CD4-positive, alpha-beta T cell treated with Interleukin-15 for 1 hour (primary cell): ENCODE data around the gene CD177.
"Not testable (repeated sequence)": the region's sequence is repeated elsewhere in the genome, so short reads cannot be mapped to it uniquely, and the experiment has no call there.

Source experiments
- DNase-seq: peaks from one replicate; pipeline ENCODE4 v3.0.0-alpha.2; 2020

Gene CD177

GRCh38 chr19:43332058-43332922 lies 21.2 kb upstream of the CD177 start:
- no peak for DNase-seq

DNA sequence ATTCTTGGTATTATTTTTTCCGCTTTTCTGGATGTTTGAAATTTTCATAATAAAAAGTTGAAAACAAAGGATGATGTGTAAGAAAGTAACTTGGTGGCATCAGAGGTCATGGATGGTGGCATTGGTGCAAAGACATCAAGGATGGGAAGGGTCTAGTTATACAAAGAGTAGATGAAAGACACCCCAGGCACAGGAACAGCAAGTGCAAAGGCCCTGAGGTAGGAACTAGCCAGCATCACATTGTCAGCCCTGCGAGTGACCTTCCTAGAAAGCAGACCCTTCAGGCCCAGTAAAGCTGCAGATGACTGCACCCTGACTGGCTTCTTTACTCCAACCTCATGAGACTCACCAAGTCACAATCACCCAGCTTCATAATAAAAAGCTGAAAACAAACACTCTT lies 17.0 kb upstream of the CD177 start:
- DNase-seq: not testable (repeated sequence)

DNA sequence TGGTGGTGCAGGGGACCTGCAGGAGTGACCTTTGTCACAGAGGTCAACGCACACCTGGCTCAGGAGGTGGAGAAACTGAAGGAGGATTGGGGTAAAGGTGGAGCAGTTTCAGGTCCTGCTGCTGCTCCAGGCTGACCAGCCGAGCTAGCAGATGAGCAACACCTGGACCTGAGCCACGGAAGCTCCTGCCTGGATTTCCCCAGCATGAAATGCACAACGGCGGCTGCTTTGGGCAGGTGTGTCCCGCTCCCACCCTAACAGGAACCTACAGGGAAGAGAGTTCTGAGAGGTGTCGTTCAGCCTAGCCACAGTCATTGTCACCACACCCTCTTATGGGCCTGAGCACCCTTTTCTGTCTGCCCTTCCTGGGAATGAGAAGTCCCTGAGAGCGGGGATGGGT lies 15.7 kb upstream of the CD177 start:
- no peak for DNase-seq

GRCh38 chr19:43338530-43338929 lies 15.0 kb upstream of the CD177 start:
- no peak for DNase-seq

- DNase-seq: not testable (repeated sequence)
These were observed 14.1 kb upstream of the CD177 start for GRCh38 chr19:43339243-43339930.

DNA sequence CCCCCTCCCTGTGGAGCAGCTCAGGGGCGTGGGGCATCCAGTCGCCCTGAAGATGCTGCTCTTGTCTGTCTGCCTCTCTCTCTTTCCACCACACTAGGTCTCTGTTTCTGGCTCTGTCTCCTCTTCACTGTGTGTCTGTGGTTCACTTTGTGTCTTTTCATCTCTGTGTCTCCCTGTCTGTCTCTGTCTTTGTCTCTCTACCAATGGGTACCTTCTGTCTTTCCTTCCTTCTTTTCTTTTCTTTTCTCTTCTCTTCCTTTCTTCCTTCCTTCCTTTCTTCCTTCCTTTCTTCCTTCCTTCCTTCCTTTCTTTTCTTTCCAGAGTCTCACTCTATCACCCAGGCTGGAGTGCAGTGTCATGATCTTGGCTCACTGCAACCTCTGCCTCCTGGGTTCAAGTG lies 13.4 kb upstream of the CD177 start:
- not testable (repeated sequence) for DNase-seq

GRCh38 chr19:43341098-43341497 lies 12.4 kb upstream of the CD177 start:
- not testable (repeated sequence) for DNase-seq

GRCh38 chr19:43342104-43342503 lies 11.4 kb upstream of the CD177 start:
- DNase-seq: not testable (repeated sequence)

GRCh38 chr19:43344347-43344925 lies 9.1 kb upstream of the CD177 start:
- DNase-seq: not testable (repeated sequence)

GRCh38 chr19:43349813-43350212 lies 3.7 kb upstream of the CD177 start:
- not testable (repeated sequence) for DNase-seq

- DNase-seq: no peak
These were observed 1.3 kb upstream of the CD177 start for GRCh38 chr19:43351998-43352746.

- DNase-seq: no peak
These were observed 780 bp downstream of the CD177 start for GRCh38 chr19:43354305-43354627.

- DNase-seq: not testable (repeated sequence)
These were observed 3.3 kb downstream of the CD177 start for GRCh38 chr19:43356749-43357148.

- no peak for DNase-seq
These were observed 8.7 kb downstream of the CD177 start for GRCh38 chr19:43362179-43362578.

DNA sequence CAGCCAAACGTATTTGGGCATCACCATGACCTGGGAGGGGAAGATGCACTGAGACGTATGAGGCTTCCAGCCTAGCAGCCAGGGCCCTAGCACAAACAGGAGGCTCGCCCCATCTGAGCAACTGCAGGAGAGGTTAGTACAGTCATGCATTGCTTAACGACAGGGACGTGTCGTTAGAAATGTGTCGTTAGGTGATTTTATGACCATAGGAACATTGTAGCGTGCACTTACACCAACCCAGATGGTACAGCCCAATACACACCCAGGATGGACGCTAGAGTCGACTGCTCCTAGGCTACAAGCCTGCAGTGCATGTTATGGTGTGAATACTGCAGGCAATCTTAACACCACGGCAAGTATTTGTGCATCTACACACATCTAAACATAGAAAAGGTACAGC lies 9.3 kb downstream of the CD177 start:
- no peak for DNase-seq

GRCh38 chr19:43365677-43366076 lies 12.2 kb downstream of the CD177 start:
- not testable (repeated sequence) for DNase-seq

DNA sequence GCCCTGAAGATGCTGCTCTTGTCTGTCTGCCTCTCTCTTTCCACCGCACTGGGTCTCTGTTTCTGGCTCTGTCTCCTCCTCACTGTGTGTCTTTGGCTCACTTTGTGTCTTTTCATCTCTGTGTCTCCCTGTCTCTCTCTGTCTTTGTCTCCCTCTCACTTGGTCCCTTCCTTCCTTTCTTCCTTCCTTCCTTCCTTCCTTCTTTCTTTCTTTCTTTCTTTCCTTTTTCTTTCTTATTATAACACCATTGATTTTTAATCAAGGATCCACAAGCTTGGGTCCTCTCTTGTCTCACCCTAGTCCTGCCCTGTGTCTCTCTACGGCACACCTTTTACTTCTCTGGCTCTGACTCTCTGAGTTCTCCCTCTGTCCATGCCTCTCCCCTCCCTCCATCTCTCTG lies 14.3 kb downstream of the CD177 start:
- no peak for DNase-seq

GRCh38 chr19:43368897-43369296 lies 15.4 kb downstream of the CD177 start:
- DNase-seq: not testable (repeated sequence)

DNA sequence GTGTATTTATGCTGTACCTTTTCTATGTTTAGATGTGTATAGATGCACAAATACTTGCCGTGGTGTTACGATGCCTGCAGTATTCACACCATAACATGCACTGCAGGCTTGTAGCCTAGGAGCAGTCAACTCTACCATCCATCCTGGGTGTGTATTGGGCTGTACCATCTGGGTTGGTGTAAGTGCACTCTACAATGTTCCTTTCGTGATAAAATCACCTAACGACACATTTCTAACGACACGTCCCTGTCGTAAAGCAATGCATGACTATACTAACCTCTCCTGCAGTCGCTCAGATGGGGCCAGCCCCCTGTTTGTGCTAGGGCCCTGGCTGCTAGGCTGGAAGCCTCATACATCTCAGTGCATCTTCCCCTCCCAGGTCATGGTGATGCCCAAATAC lies 18.4 kb downstream of the CD177 start:
- no peak for DNase-seq

- DNase-seq: no peak
These were observed 19.0 kb downstream of the CD177 start for GRCh38 chr19:43372462-43372861.

DNA sequence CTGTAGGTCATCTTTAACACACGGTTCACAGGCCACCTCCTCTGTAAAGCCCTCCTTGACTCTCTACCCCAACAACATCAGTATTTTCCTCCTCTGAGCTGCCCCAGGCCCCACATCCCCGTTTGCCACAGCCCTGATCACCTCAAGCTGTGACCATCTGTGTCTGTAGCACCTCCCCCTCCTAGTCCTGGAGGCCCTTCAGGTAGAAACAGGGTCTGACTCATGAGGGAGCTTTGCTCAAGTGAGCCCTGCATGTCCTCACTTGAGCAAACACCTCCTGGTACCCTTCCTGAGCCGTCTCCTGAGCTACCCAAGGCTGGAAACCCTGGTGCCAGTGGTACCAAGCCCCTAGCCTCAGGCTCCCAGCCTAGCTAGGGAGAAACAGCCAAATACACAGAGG lies 24.1 kb downstream of the CD177 start:
- not testable (repeated sequence) for DNase-seq

DNA sequence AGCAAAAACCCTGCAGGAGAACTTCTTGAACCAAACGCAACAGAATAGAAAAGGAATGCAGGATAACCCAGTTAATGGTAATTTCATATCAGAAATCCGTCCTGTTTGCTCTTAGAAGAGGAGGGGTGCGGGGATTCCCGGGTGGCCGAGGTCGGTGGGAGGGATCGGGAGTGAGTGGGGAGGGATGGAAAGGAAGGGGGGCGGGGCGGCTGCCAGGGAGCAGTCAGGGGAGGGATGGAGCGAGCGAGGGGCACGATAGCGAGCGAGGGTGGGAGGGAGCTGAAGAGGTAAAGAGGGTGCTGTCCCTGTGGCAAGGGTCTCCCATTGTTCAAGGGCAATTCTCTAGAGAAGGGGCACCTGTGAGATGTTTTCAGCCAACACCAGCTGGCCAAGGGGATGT lies 26.5 kb downstream of the CD177 start:
- no peak for DNase-seq

DNA sequence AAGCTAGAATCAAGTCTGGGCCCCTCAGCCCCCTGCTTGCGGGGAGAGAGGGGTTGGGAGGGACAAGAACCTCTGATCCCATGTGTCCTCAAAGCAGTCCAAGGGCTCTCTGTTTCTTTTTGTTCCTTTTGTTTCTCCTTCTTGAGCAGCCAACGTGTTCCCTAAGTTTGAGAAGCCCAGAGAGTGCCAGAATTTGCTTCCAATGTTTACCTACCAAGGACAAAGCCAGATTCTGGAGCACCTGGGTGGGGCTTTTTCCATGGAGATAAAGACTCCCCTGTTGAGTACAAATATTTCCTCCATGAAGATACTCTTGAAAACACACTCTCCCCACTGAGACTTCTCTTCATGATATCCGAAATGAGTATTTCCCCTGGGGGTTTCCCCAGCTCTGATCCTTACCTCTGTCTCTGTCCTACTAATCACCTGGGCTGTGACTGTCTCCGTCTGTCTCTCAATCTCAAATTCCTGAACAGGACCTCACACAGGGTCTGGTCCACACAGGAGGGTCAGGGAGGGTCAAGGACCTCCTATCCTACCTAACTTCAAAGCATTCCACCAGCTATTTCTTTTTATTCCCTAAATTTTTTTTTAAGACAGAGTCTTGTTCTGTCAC lies 27.4 kb downstream of the CD177 start:
- no peak for DNase-seq
